Activated naive CD4-positive, alpha-beta T cell treated with anti-CD3 and anti-CD28 coated beads, Interleukin-2, amount 50 U/mL, for 24 hours (primary cell): ENCODE results near the gene STAC.
"Not testable (repeated sequence)": the region's sequence is repeated elsewhere in the genome, so short reads cannot be mapped to it uniquely, and the experiment has no call there.

Experiments
- H3K27ac Mint-ChIP-seq: one replicate; pipeline ENCODE4 v1.8.0; 2021; ENCODE audit warnings: mild to moderate bottlenecking, mixed read lengths
- H3K27me3 Mint-ChIP-seq: one replicate; pipeline ENCODE4 v1.8.0; 2021; ENCODE audit warnings: mixed read lengths
- H3K36me3 Mint-ChIP-seq: one replicate; pipeline ENCODE4 v1.8.0; 2021; ENCODE audit warnings: mixed read lengths
- H3K4me1 Mint-ChIP-seq: one replicate; pipeline ENCODE4 v1.8.0; 2021; ENCODE audit warnings: mixed read lengths
- H3K4me3 Mint-ChIP-seq: one replicate; pipeline ENCODE4 v1.8.0; 2021; ENCODE audit warnings: mild to moderate bottlenecking, mixed read lengths
- H3K9me3 Mint-ChIP-seq: one replicate; pipeline ENCODE4 v1.8.0; 2021; ENCODE audit warnings: mixed read lengths

Gene STAC

DNA sequence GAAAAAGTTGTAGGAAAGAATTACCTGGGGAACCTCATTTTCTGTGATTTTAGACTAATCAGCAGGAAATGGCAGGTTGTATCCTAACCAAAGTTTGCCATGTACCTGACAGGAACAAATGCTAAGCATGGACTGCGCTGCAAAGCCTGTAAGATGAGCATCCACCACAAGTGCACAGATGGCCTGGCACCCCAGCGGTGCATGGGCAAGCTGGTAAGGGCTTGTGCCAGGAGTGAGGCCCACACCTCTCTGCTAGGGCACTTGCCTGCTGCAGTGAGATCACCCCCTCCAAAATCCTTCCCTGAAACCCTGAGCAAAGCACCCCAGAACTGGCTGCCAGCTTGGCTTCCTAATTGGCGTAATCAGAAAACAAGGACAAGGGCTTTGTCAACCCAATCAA, 102.6 kb downstream of the STAC start:
- Mint-ChIP-seq H3K27me3 (peaks cover 5% of the 10 kb centered on the region), H3K27ac (no peak overlapping the region), H3K4me1 (no peaks in the 10 kb centered on the region), H3K36me3 (no peaks in the 10 kb centered on the region), H3K4me3 (no peak overlapping the region), H3K9me3 (no peaks in the 10 kb centered on the region)

GRCh38 chr3:36483709-36484108, 103.4 kb downstream of the STAC start:
- Mint-ChIP-seq H3K27ac (no peak overlapping the region), H3K4me1 (no peaks in the 10 kb centered on the region), H3K27me3 (peaks cover 5% of the 10 kb centered on the region), H3K4me3 (no peak overlapping the region), H3K36me3 (no peaks in the 10 kb centered on the region), H3K9me3 (no peaks in the 10 kb centered on the region)

GRCh38 chr3:36484386-36484785, 104.1 kb downstream of the STAC start:
- Mint-ChIP-seq H3K27me3 (peaks cover 7% of the 10 kb centered on the region), H3K4me1 (no peaks in the 10 kb centered on the region), H3K27ac (no peak overlapping the region), H3K36me3 (no peaks in the 10 kb centered on the region), H3K9me3 (no peaks in the 10 kb centered on the region), H3K4me3 (no peak overlapping the region)

DNA sequence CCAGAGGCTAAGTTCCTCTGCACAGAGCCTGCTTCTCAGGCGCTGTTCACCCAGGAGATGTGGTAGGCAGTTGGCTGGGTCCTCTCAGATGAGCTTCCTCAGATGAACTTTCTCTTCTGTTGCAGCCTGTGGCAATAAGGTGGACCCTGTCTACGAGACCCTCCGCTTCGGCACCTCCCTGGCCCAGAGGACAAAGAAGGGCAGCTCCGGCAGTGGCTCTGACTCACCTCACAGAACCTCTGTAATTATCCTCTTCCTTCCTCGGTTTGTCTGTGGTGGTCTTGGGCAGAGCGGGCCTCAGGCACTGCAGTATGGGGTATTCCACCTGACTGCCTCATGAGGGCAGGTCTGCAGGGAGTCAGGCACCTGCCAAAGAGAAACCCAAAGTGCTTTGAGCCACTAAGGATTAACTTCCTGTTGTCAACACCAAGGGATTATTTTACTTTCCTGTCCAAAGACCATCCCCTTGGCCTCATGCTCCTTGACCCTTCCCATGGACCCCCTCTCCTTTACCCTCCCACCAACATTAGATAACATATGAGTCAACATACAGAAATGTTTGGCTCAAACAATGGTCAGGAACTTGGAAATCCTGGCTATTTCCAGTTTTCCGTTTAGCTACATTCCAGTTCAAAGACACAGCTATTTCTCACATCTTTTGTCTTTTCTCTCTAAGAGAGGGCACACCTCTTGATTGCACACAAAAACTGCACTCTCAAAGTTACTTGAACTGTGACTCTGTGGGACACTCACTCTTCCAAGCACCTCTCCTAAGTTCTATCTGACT, 105.9 kb downstream of the STAC start:
- H3K9me3 Mint-ChIP-seq, result no peaks in the 10 kb centered on the region
- H3K27ac Mint-ChIP-seq, result no peak overlapping the region
- no peaks in the 10 kb centered on the region for H3K4me1 Mint-ChIP-seq
- H3K27me3 Mint-ChIP-seq, result peaks cover 7% of the 10 kb centered on the region
- no peaks in the 10 kb centered on the region for H3K36me3 Mint-ChIP-seq
- H3K4me3 Mint-ChIP-seq, result no peak overlapping the region

DNA sequence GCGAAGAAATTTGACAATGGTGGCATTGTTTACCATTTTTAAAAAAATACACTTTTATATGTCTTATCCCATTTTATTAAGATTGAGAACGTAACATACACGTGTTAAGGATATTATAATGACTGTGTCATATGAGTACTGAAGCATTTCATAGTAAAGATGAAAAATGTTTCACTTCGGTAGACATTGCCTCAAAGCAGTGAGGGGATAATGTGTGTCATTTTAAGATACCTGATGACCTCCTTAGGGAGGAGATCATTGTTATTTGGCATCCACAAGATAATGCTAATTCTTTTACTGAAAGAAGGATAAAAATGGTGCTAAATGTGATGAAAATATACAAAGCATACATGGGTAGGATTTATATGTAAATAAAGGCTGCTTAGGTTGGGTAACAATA, 107.3 kb downstream of the STAC start:
- H3K9me3 Mint-ChIP-seq, result no peaks in the 10 kb centered on the region
- no peak overlapping the region for H3K27ac Mint-ChIP-seq
- H3K4me3 Mint-ChIP-seq, result no peak overlapping the region
- peaks cover 2% of the 10 kb centered on the region for H3K27me3 Mint-ChIP-seq
- no peaks in the 10 kb centered on the region for H3K4me1 Mint-ChIP-seq
- H3K36me3 Mint-ChIP-seq, result no peaks in the 10 kb centered on the region

DNA sequence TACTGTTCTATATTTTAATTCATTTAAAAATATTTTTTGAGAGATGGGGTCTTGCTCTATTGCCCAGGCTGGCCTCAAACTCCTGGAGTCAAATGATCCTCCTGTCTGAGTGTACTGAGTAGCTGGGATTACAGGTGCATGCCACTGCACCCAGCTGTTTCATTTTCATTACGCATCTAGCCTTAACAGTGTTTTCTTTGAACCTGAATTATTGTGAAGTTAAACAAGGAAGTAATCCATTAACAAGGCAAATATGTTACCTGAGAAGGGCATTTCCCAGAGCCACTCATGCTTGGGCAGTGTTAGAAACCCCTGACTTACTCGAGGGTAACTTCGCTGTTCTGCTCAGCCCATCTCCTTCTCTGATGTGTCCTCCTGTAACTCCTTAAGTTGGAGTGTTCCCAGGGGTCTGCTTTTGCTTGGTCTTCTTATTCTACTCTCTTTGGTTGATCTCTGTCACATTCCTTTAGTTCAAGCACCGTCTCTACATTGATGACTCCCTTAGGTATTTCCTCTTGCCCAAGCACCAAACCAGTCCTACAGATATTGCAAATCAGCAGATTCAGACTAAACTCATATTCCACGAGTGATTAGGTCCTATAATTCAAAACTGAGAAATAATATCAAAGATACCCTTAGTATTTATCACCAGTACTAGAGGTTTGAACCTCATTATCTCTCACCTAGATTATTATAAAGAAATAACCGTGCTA, 107.9 kb downstream of the STAC start:
- H3K27me3 Mint-ChIP-seq, result peaks cover 2% of the 10 kb centered on the region
- no peaks in the 10 kb centered on the region for H3K36me3 Mint-ChIP-seq
- H3K4me1 Mint-ChIP-seq, result no peaks in the 10 kb centered on the region
- no peak overlapping the region for H3K27ac Mint-ChIP-seq
- H3K9me3 Mint-ChIP-seq, result no peaks in the 10 kb centered on the region
- H3K4me3 Mint-ChIP-seq, result no peak overlapping the region

DNA sequence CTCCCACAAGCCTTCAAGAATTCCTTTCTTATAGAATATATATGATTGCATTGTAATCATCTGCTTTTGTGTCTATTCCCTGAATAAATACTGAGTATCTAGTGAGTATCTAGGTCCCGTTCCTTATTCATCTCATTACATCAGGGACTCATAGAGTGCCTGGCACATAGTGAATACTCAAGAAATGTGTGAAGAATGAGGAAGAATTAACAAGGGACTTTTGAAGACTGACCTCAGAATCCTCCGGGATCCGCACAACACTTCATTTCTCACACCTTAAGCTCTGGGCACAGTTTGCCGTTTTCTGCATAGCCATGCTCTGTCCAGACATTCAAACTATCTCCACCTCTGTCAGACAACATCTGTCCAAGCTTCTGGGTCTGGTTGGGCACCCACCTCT, 108.8 kb downstream of the STAC start:
- Mint-ChIP-seq H3K27ac (no peak overlapping the region), H3K4me1 (no peaks in the 10 kb centered on the region), H3K9me3 (no peaks in the 10 kb centered on the region), H3K27me3 (peaks cover 2% of the 10 kb centered on the region), H3K36me3 (no peaks in the 10 kb centered on the region), H3K4me3 (no peak overlapping the region)

DNA sequence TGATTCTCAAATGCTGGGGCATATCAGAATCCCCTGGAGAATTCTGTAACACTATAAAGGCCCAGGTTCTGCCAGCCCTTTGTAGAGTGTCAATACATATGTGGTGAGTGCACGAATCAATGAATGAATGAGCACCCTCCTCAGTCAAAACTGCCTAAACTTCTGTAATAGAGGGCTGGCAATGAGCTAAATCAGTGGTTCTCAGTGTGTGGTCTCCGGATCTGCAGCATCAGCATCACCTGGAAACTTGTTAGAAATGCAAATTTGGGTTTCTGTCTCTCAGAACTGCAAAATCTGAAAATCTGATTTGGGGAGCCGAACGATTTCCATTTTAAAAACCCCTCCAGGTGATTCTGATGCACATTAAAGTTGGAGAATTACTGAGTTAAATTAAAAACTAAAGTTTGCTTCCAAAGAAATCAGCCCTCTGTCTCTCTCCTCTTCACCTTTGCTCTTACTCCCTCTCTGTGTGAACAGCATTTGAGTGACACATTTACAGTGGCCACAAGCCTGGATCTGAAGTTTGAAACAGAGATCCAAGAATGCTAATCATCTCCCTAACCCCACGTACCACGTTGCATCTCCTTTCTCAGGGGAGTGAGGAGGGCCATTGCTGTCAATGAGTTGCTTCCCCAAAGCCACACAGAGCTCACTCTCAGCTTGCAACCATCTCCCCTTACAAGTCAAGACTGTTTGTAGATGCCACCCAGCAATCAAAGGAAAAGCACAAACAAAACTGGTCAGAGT, 109.5 kb downstream of the STAC start:
- Mint-ChIP-seq H3K4me1 (no peaks in the 10 kb centered on the region), H3K9me3 (no peaks in the 10 kb centered on the region), H3K36me3 (no peaks in the 10 kb centered on the region), H3K27ac (no peak overlapping the region), H3K27me3 (peaks cover 2% of the 10 kb centered on the region), H3K4me3 (no peak overlapping the region)

DNA sequence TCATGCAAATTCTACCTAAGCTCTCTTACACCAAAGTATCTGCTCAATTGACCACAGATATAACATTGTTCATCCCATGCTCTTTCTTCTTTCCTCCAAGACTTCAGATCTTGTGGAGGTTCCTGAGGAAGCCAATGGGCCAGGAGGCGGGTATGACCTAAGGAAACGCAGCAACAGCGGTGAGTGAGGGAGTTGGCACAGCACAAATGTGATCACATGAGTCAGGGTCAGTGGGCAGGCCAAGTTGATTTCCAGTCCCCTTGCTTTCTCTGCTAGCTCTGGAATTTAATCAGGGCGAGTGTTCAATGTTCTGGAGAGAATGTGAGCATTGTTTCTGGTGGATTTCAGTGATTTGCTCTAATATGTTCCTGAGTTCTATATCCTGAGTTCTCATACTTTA, 112.7 kb downstream of the STAC start:
- no peak overlapping the region for H3K4me3 Mint-ChIP-seq

GRCh38 chr3:36494461-36495109, 114.3 kb downstream of the STAC start:
- H3K4me3 Mint-ChIP-seq, result no peak overlapping the region
- H3K27me3 Mint-ChIP-seq, result peaks cover 1% of the 10 kb centered on the region
- no peak overlapping the region for H3K27ac Mint-ChIP-seq
- H3K4me1 Mint-ChIP-seq, result no peaks in the 10 kb centered on the region
- H3K9me3 Mint-ChIP-seq, result no peaks in the 10 kb centered on the region
- H3K36me3 Mint-ChIP-seq, result no peaks in the 10 kb centered on the region

More for the DNA sequence above, 112.7 kb downstream of the STAC start:
- Mint-ChIP-seq H3K27me3 (peaks cover 2% of the 10 kb centered on the region), H3K27ac (no peak overlapping the region), H3K9me3 (no peaks in the 10 kb centered on the region), H3K36me3 (no peaks in the 10 kb centered on the region), H3K4me1 (no peaks in the 10 kb centered on the region)

GRCh38 chr3:36496684-36497633, 116.7 kb downstream of the STAC start:
- Mint-ChIP-seq H3K36me3 (no peaks in the 10 kb centered on the region), H3K4me1 (no peaks in the 10 kb centered on the region), H3K27ac (no peak overlapping the region)

GRCh38 chr3:36500053-36500452, 119.7 kb downstream of the STAC start:
- not testable (repeated sequence) for H3K27ac Mint-ChIP-seq, H3K4me3 Mint-ChIP-seq, H3K27me3 Mint-ChIP-seq

More at GRCh38 chr3:36496684-36497633, 116.7 kb downstream of the STAC start:
- H3K27me3 Mint-ChIP-seq, result peaks cover 1% of the 10 kb centered on the region
- H3K9me3 Mint-ChIP-seq, result no peaks in the 10 kb centered on the region
- no peak overlapping the region for H3K4me3 Mint-ChIP-seq

GRCh38 chr3:36501616-36502015, 121.3 kb downstream of the STAC start:
- Mint-ChIP-seq H3K36me3 (no peaks in the 10 kb centered on the region), H3K27me3 (peaks cover 1% of the 10 kb centered on the region), H3K4me3 (no peak overlapping the region), H3K9me3 (no peaks in the 10 kb centered on the region), H3K4me1 (no peaks in the 10 kb centered on the region), H3K27ac (no peak overlapping the region)

More at GRCh38 chr3:36500053-36500452, 119.7 kb downstream of the STAC start:
- not testable (repeated sequence) for H3K4me1 Mint-ChIP-seq, H3K36me3 Mint-ChIP-seq, H3K9me3 Mint-ChIP-seq

DNA sequence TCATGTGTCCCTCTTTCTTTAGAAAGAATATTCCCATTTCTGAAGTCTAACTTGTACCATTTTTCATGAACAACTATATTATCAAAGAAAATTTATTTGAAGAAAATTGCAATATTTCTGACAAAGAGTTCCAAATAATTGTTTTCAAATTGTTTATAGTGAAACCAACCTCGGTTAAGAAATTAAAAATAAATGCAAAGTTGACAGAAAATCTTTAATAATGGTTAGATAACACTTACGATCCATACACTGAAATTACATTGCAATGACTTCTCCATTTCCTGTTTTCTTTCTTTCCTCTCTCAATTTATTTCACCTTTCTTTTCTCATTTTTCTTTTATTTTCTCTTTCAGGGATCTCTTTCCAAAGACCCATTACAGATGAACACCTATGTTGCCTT, 125.1 kb downstream of the STAC start:
- H3K4me3 Mint-ChIP-seq, result no peak overlapping the region
- H3K27ac Mint-ChIP-seq, result no peak overlapping the region
- H3K9me3 Mint-ChIP-seq, result no peaks in the 10 kb centered on the region
- H3K36me3 Mint-ChIP-seq, result no peaks in the 10 kb centered on the region
- H3K4me1 Mint-ChIP-seq, result no peaks in the 10 kb centered on the region
- no peaks in the 10 kb centered on the region for H3K27me3 Mint-ChIP-seq
